Panc1 (cell line): ENCODE data around the gene STMP1. TPM values are rescaled to one million over a fixed set of nuclear protein-coding genes. Genes with fewer than 3 reads are reported as not detected.
"Not testable (repeated sequence)": the region's sequence is repeated elsewhere in the genome, so short reads cannot be mapped to it uniquely, and the experiment has no call there.

ENCODE experiments used
- ATAC-seq: fragments of 200-7000 bp; cut with Tn5 transposase; 2 replicates; pipeline ENCODE4 v1.9.1; 2020; ENCODE audit warnings: mild to moderate bottlenecking, moderate library complexity
- BruUV-seq: library from RNA; stranded (reverse); fragments of 400-500 nt; replicated peaks from 2 replicates; lab custom pipeline; 2021; lab: Mats Ljungman, UMichigan
- CTCF ChIA-PET: fragments of 300-600 bp; sonication (Branson Sonifier 250); formaldehyde crosslinking; loops from one replicate; lab custom pipeline; 2022; ENCODE audit warnings: antibody characterized with exemption; lab: Charles Lee
- POLR2A ChIA-PET: fragments of 300-600 bp; sonication (Branson Sonifier 250); formaldehyde crosslinking; loops from one replicate; lab custom pipeline; 2022; ENCODE audit warnings: antibody characterized with exemption; lab: Charles Lee
- DNase-seq: peaks from one replicate; pipeline ENCODE4 v3.0.0-alpha.2; 2010; ENCODE audit warnings: low read depth, low spot score
- H3K27ac ChIP-seq: 2 replicates; pipeline ENCODE4 v1.5.1; 2011; ENCODE audit warnings: mild to moderate bottlenecking, low read length, inconsistent platforms
- H3K27me3 ChIP-seq: fragments of 200-500 bp; sonication (Bioruptor generic); 2 replicates; pipeline ENCODE4 v1.6.0; 2014; ENCODE audit warnings: low read length, inconsistent platforms; ENCODE audit not compliant: control insufficient read depth, insufficient read depth
- H3K36me3 ChIP-seq: fragments of 200-500 bp; sonication (Bioruptor generic); 2 replicates; pipeline ENCODE4 v1.5.1; 2014; ENCODE audit warnings: inconsistent platforms, mild to moderate bottlenecking, low read length, moderate library complexity; ENCODE audit not compliant: control insufficient read depth, insufficient read depth
- H3K4me1 ChIP-seq: 2 replicates; pipeline ENCODE4 v1.5.1; 2011; ENCODE audit warnings: inconsistent platforms, mild to moderate bottlenecking, low read length, moderate library complexity; ENCODE audit not compliant: control insufficient read depth, insufficient read depth
- H3K4me3 ChIP-seq, 2 experiments: 2 replicates each; pipeline ENCODE4 v1.5.1; 2011 to 2012; ENCODE audit warnings: low read depth in 2 of 2, low read length in 2 of 2, mild to moderate bottlenecking in 2 of 2, inconsistent platforms in 1 of 2, moderate library complexity in 1 of 2
- H3K9me3 ChIP-seq: fragments of 200-500 bp; sonication (Bioruptor generic); 2 replicates; pipeline ENCODE4 v1.5.1; 2014; ENCODE audit warnings: low read depth, mild to moderate bottlenecking, inconsistent platforms, low read length, moderate library complexity; ENCODE audit not compliant: control insufficient read depth, insufficient read depth
- POLR2AphosphoS5 ChIP-seq: IDR thresholded peaks from 2 replicates; pipeline ENCODE4 v1.6.1; 2012; ENCODE audit warnings: mild to moderate bottlenecking, low read depth, low read length, moderate library complexity
- REST ChIP-seq, 2 experiments: IDR thresholded peaks; 2 replicates each; pipeline ENCODE4 v1.6.1; 2011 to 2012; ENCODE audit warnings: low read depth in 2 of 2, control low read depth in 1 of 2, low read length in 1 of 2, mild to moderate bottlenecking in 1 of 2, moderate library complexity in 1 of 2; ENCODE audit not compliant: insufficient read depth in 1 of 2
- SIN3A ChIP-seq: IDR thresholded peaks from 2 replicates; pipeline ENCODE4 v1.6.1; 2012; ENCODE audit warnings: low read depth, mild to moderate bottlenecking, low read length, moderate library complexity, borderline replicate concordance; ENCODE audit not compliant: insufficient read depth
- TCF7L2 ChIP-seq: IDR thresholded peaks from 2 replicates; pipeline ENCODE4 v1.6.1; 2011; ENCODE audit warnings: mild to moderate bottlenecking, low read depth, low read length, inconsistent platforms
- in situ Hi-C: cut with HindIII; loops from 2 replicates; pipeline ENCODE4 v1.10.0; 2016; ENCODE audit warnings: low sequenced_read_pairs, low pct_unique_long_range_greater_than_20kb
- intact Hi-C: fragments of 100-400 bp; cut with micrococcal nuclease; formaldehyde crosslinking; loops from one replicate; pipeline ENCODE4 v1.10.0; 2022; ENCODE audit not compliant: unreplicated experiment
- total RNA-seq: library from RNA; stranded (reverse); gene quantifications from one replicate; pipeline ENCODE4 v1.2.1, GENCODE V29; 2021; ENCODE audit not compliant: unreplicated experiment
- TF ChIP-seq, protein P1 (sequence below): fragments of 450-650 bp; IDR thresholded peaks from 2 replicates; pipeline ENCODE4 v1.5.1; 2017; ENCODE audit warnings: mild to moderate bottlenecking

STMP1 gene
- total RNA-seq, 1 experiment from 2014 or later = 29.5 TPM

DNA sequence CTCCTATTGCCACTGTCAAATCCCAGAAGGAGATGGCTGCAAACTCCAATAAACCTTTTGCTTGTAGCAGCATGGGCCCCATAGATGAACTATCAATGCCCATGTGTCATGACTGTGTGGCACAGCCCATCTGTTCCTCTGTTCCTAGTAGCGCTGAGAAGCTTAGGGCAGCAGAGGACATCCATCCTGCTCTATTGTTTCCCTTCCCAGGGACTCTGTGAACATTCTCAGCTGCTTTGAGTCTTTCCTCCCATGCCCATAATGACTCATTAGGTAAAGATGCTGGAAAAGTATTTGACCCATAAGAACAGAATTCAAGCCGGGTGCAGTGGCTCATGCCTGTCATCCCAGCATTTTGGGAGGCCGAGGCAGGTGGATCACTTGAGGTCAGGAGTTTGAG lies 28.3 kb downstream of the STMP1 start:
- ATAC-seq = no peak

GRCh38 chr7:135692055-135692454 lies 29.7 kb downstream of the STMP1 start:
- DNase-seq (no peak), ATAC-seq (no peak)
- Histone ChIP-seq H3K4me1 (no peaks in the 10 kb centered on the region), H3K4me3 (no peak overlapping the region), H3K36me3 (no peaks in the 10 kb centered on the region), H3K9me3 (no peaks in the 10 kb centered on the region), H3K27me3 (no peaks in the 10 kb centered on the region), H3K27ac (no peak overlapping the region)
- in situ Hi-C loops = no loop called here
- TF ChIP-seq TCF7L2 (no peak), SIN3A (no peak), REST (IDR thresholded peaks at IDR 0.05; ENCODE audit: insufficient read depth in 1 of 2, low read depth in 2 of 2, low read length in 1 of 2) (no peak), POLR2AphosphoS5 (no peak)
- TF ChIP-seq, protein P1, sequence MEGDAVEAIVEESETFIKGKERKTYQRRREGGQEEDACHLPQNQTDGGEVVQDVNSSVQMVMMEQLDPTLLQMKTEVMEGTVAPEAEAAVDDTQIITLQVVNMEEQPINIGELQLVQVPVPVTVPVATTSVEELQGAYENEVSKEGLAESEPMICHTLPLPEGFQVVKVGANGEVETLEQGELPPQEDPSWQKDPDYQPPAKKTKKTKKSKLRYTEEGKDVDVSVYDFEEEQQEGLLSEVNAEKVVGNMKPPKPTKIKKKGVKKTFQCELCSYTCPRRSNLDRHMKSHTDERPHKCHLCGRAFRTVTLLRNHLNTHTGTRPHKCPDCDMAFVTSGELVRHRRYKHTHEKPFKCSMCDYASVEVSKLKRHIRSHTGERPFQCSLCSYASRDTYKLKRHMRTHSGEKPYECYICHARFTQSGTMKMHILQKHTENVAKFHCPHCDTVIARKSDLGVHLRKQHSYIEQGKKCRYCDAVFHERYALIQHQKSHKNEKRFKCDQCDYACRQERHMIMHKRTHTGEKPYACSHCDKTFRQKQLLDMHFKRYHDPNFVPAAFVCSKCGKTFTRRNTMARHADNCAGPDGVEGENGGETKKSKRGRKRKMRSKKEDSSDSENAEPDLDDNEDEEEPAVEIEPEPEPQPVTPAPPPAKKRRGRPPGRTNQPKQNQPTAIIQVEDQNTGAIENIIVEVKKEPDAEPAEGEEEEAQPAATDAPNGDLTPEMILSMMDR = no peak
- BruUV-seq = no TSS peak
- ChIA-PET POLR2A (no interaction called here), CTCF (no interaction called here)
- intact Hi-C loops = no loop called here

More for the DNA sequence above, 28.3 kb downstream of the STMP1 start:
- BruUV-seq = no TSS peak
- no peak overlapping the region for H3K27ac ChIP-seq
- no peak for DNase-seq
- no peak overlapping the region for H3K4me3 ChIP-seq
- in situ Hi-C loops (no loop called here), intact Hi-C loops (no loop called here)
- ChIA-PET POLR2A (interaction anchor here (0.6 kb wide), 1 partner anchor 15 kb away, joined by 6 read pairs; no protein-coding TSS in a partner anchor), CTCF (no interaction called here)
- no peaks in the 10 kb centered on the region for H3K27me3 ChIP-seq
- TF ChIP-seq POLR2AphosphoS5 (no peak), SIN3A (no peak), REST (IDR thresholded peaks at IDR 0.05; ENCODE audit: insufficient read depth in 1 of 2, low read depth in 2 of 2, low read length in 1 of 2) (no peak), TCF7L2 (no peak)
- TF ChIP-seq, protein P1 = no peak
- no peaks in the 10 kb centered on the region for H3K4me1 ChIP-seq
- H3K9me3 ChIP-seq = no peaks in the 10 kb centered on the region
- H3K36me3 ChIP-seq = no peaks in the 10 kb centered on the region

DNA sequence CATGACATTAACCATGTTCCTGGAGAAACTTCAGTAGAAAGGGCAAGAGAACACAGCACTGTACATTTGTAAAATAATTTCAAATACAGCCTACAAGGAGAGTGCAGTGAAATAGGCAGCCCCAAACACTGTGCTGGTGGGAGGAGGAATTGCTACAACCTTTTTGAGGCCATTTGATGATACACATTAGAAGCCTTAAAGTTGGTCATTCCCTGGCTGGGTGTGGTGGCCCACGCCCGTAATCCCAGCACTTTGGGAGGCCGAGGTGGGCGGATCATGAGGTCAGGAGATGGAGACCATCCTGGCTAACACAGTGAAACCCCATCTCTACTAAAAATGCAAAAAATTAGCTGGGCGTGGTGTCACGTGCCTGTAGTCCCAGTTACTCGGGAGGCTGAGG lies 30.3 kb downstream of the STMP1 start:
- H3K9me3 ChIP-seq, ATAC-seq, H3K36me3 ChIP-seq, BruUV-seq, H3K4me1 ChIP-seq, H3K4me3 ChIP-seq, in situ Hi-C loops, H3K27ac ChIP-seq, CTCF ChIA-PET, DNase-seq, POLR2A ChIA-PET, H3K27me3 ChIP-seq, intact Hi-C loops: not testable (repeated sequence)
